Ramos (cell line): Measurements from ENCODE around the gene SUOX.
"Not testable (repeated sequence)": the region's sequence is repeated elsewhere in the genome, so short reads cannot be mapped to it uniquely, and the experiment has no call there.

ENCODE experiments used
- in situ Hi-C: fragments of 300-500 bp; cut with MboI; formaldehyde crosslinking; loops from one replicate; pipeline ENCODE4 v1.14.3; 2022; ENCODE audit warnings: low sequenced_read_pairs; ENCODE audit not compliant: unreplicated experiment

Gene SUOX

GRCh38 chr12:55996715-55997534 lies at the start of gene SUOX:
SUOX (plus strand) TSS chr12:55997276; CDS start chr12:56002222, 4,946 bp downstream.
- in situ Hi-C loops = no loop called here

GRCh38 chr12:55955344-55955743 lies 41.7 kb upstream of the SUOX start:
- in situ Hi-C loops = no loop called here

DNA sequence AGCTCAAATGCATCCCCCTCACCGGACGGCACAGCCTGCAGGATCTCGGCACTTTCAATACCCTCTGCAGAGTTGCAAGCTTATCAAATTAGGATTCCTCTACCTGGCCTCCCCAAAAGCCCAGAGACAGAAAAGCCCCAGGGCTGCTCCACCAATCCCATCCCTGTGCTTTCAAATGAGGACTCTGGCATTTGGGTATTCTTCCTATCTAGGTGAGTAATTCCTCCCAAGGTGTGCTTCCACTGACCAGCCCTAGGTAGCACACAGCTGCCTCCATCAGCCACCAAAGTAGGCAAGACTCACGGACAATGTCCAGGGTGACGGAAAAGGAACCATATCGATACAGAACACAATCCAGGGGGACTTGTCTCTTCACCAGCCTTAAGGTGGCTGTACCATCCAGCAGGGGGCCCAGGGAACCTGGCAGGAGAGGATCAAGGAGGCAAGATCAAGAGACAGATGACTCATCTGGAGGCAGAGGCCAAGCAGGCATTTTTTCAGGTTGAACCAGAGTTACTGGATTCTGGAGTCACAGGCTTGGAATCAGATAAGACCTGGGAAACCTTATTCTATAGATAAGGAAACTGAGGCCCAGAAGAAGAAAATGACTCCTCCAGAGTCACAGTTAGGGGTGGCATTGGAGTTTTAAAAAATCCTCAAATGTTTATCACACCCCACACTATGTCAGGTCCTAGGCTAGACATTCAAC lies 41.1 kb upstream of the SUOX start:
- in situ Hi-C loops = no loop called here

GRCh38 chr12:55957106-55957859 lies 39.8 kb upstream of the SUOX start:
- in situ Hi-C loops = no loop called here

DNA sequence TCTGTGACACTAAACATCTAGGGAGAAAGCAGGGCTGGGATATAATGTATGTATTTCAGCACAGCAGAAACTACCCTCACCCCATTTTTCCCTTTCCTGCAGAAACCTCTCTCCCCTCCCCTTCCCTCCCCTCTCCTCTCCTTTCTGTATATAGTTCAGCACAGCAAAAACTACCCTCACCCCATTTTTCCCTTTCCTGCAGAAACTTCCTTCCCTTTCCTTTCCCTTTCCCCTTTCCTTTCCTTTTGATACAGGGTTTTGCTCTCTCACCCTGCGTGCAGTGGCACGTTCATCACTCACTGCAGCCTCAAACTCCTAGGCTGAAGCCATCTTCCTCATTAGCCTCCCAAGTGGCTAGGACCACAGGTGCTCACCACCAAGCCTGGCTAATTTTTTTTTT lies 33.3 kb upstream of the SUOX start:
- in situ Hi-C loops = no loop called here

GRCh38 chr12:55965240-55965639 lies 31.8 kb upstream of the SUOX start:
- in situ Hi-C loops = no loop called here

DNA sequence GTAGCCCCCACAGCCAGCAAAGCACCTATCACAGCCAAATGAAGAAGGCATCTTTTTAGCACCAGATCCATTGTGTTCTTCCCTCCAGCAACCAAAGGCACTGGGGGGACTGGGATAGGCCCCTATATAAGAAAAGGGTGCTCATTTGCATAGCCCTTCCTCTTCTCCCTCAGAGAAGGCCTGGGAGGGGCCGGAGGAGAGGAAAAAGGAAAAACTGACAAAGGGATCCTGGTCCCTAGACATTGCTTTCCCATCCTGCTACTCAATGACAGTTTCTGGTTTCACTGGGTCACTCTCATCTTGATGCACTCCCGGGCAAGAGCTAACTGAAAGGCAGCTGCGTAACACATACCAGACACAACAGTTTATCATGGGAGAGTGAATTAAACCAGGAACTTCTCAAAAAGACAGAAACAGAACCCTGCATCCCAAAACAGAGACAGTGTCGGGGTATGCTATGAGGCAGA lies 31.1 kb upstream of the SUOX start, which contains the start of gene PMEL:
PMEL (minus strand) TSS at position 102 of the 467 bp plus-strand sequence; CDS start at position 71, 31 bp downstream.
- in situ Hi-C loops = no loop called here

- in situ Hi-C loops = no loop called here
These were observed 30.4 kb upstream of the SUOX start, which contains the start of gene CDK2 for GRCh38 chr12:55966408-55967281. CDK2 (plus strand) TSS chr12:55966830; CDS start chr12:55967009, 179 bp downstream.

DNA sequence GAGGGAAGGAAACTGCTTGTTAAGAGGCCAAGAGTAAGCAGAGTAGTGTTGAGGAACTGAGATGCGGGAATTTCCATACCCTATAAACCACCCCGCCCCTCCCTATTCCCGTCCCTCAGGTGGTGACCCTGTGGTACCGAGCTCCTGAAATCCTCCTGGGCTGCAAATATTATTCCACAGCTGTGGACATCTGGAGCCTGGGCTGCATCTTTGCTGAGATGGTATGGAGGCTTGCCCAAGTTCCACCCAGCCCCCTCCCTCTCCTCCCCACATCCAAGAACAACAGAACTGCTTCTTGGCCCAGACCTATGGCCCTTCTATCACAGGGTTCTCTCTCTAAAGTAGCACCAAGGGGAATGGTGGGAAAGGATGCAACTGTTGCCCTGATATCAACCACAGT lies 27.7 kb upstream of the SUOX start:
- in situ Hi-C loops = no loop called here

DNA sequence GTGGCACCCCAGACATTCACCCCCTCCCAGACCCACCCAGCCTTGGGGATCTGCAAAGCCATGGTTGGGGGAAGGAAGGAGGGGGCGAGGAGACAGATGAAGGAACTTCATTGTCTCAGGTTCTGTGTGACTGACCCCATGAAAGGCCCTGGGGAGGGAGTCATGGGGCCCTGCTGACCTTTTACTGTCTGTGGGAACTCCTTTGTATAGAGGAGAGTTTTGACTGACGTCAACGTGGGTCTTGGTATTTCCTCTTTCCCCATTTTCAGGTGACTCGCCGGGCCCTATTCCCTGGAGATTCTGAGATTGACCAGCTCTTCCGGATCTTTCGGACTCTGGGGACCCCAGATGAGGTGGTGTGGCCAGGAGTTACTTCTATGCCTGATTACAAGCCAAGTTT lies 26.3 kb upstream of the SUOX start:
- in situ Hi-C loops = no loop called here

- in situ Hi-C loops = no loop called here
These were observed 25.0 kb upstream of the SUOX start for GRCh38 chr12:55972042-55972441.

DNA sequence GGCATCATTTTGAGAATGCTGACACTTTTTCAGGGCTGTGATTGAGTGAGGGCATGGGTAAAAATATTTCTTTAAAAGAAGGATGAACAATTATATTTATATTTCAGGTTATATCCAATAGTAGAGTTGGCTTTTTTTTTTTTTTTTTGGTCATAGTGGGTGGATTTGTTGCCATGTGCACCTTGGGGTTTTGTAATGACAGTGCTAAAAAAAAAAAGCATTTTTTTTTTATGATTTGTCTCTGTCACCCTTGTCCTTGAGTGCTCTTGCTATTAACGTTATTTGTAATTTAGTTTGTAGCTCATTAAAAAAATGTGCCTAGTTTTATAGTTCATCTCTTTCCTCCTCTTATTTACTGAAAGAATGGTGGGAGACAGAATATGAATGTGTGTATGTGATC lies 24.6 kb upstream of the SUOX start:
- in situ Hi-C loops = no loop called here

GRCh38 chr12:55972911-55973598 lies 24.0 kb upstream of the SUOX start:
- in situ Hi-C loops = no loop called here

- in situ Hi-C loops = no loop called here
These were observed 23.3 kb upstream of the SUOX start, which contains the start of gene RAB5B for GRCh38 chr12:55973599-55974307. RAB5B (plus strand) TSS chr12:55974078; CDS start chr12:55986961, 12,883 bp downstream.

DNA sequence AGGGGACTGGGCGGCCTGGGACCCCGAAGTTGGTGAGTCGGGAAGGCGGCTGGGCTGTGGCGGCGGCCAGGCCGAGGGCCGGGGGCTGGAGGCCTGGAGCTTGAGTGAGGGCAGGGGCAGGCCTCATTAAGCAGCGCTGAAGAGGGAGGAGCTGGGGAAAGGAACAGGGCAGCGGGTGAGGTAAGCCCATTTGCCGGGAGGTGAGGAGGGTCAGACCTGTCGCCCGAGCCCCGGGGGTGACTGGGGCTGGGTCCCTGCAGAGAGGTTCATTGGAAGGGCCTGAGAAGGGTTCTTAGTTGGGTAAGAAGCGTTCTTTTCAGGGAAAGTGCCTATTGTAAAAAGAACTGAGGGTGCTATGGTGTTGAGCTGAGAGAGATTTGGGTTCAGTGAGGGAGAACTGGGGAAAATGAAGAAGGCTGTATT lies 22.8 kb upstream of the SUOX start:
- in situ Hi-C loops = no loop called here

- in situ Hi-C loops = no loop called here
These were observed 18.7 kb upstream of the SUOX start for GRCh38 chr12:55978393-55978792.

- in situ Hi-C loops = no loop called here
These were observed 18.0 kb upstream of the SUOX start for GRCh38 chr12:55979069-55979468.

- in situ Hi-C loops = not testable (repeated sequence)
These were observed 15.2 kb upstream of the SUOX start for GRCh38 chr12:55981882-55982281.
